HEK293 (cell line): ENCODE measurements around the gene FOXN3.

Experiments used
- CTCF ChIA-PET: fragments of 350-600 bp; formaldehyde crosslinking; extraction: SDS; loops from one replicate; lab custom pipeline; 2021; ENCODE audit warnings: antibody characterized with exemption; lab: Yijun Ruan, JAX
- POLR2A ChIA-PET: fragments of 300-600 bp; formaldehyde crosslinking; extraction: SDS; loops from one replicate; lab custom pipeline; 2020; ENCODE audit warnings: antibody characterized with exemption, inconsistent platforms; lab: Yijun Ruan, JAX
- H3K27ac ChIP-seq: fragments of 200-500 bp; sonication (Bioruptor generic); 2 replicates; pipeline ENCODE4 v1.5.1; 2014; ENCODE audit warnings: low read depth, low read length, control low read depth, inconsistent platforms; ENCODE audit errors: extremely low read depth
- H3K36me3 ChIP-seq, 2 experiments: fragments of 200-500 bp in 1 of 2; sonication (Bioruptor generic) in 1 of 2; 1 replicate in 1 of 2; 2 replicates in 1 of 2; pipeline ENCODE4 v1.5.1; 2014 to 2017; ENCODE audit warnings: inconsistent platforms in 2 of 2, low read length in 2 of 2; ENCODE audit not compliant: control insufficient read depth in 2 of 2, insufficient read depth in 1 of 2
- H3K4me1 ChIP-seq: fragments of 200-500 bp; sonication (Bioruptor generic); 2 replicates; pipeline ENCODE4 v1.5.1; 2014; ENCODE audit warnings: mild to moderate bottlenecking, low read length, inconsistent platforms; ENCODE audit not compliant: control insufficient read depth, insufficient read depth
- H3K4me3 ChIP-seq: 2 replicates; pipeline ENCODE4 v1.5.1; 2011; ENCODE audit warnings: low read depth, mild to moderate bottlenecking, control low read depth, low read length, moderate library complexity
- H3K9me3 ChIP-seq: fragments of 200-500 bp; sonication (Bioruptor generic); 2 replicates; pipeline ENCODE4 v1.5.1; 2014; ENCODE audit warnings: low read depth, low read length, inconsistent platforms; ENCODE audit not compliant: control insufficient read depth, insufficient read depth
- BCL11A ChIP-seq: fragments of 450-650 bp; formaldehyde crosslinking; IDR thresholded peaks from 2 replicates; pipeline ENCODE4 v1.5.1; 2016; ENCODE audit warnings: low read depth, missing biosample characterization, missing genetic modification characterization
- FEZF1 ChIP-seq: fragments of 450-650 bp; formaldehyde crosslinking; IDR thresholded peaks from 2 replicates; pipeline ENCODE4 v1.5.1; 2016; ENCODE audit warnings: missing biosample characterization, missing genetic modification characterization
- GLI2 ChIP-seq: fragments of 450-650 bp; formaldehyde crosslinking; IDR thresholded peaks from 2 replicates; pipeline ENCODE4; 2017; ENCODE audit warnings: missing biosample characterization, missing genetic modification characterization, low read depth, borderline replicate concordance
- HOXA7 ChIP-seq: sonication (generic); formaldehyde crosslinking; IDR thresholded peaks from 2 replicates; pipeline ENCODE4 v1.8.1; 2022; ENCODE audit warnings: missing genetic modification reagents, borderline replicate concordance
- KLF17 ChIP-seq: fragments of 450-650 bp; formaldehyde crosslinking; IDR thresholded peaks from 2 replicates; pipeline ENCODE4 v1.5.1; 2016; ENCODE audit warnings: missing biosample characterization, missing genetic modification characterization
- MZF1 ChIP-seq: fragments of 450-650 bp; formaldehyde crosslinking; IDR thresholded peaks from 2 replicates; pipeline ENCODE4 v1.5.1; 2017; ENCODE audit warnings: missing biosample characterization, missing genetic modification characterization, borderline replicate concordance
- PRDM1 ChIP-seq: fragments of 450-650 bp; formaldehyde crosslinking; IDR thresholded peaks from 2 replicates; pipeline ENCODE4; 2016; ENCODE audit warnings: missing biosample characterization, missing genetic modification characterization
- SP2 ChIP-seq: fragments of 450-650 bp; formaldehyde crosslinking; IDR thresholded peaks from 2 replicates; pipeline ENCODE4 v1.5.1; 2016; ENCODE audit warnings: missing biosample characterization, missing genetic modification characterization
- YY1 ChIP-seq: fragments of 450-650 bp; formaldehyde crosslinking; IDR thresholded peaks from 2 replicates; pipeline ENCODE4 v1.5.1; 2018; ENCODE audit warnings: missing biosample characterization, missing genetic modification characterization
- ZBTB49 ChIP-seq: fragments of 450-650 bp; formaldehyde crosslinking; IDR thresholded peaks from 2 replicates; pipeline ENCODE4 v1.5.1; 2016; ENCODE audit warnings: missing biosample characterization, missing genetic modification characterization, low read depth
- ZNF112 ChIP-seq: fragments of 450-650 bp; formaldehyde crosslinking; IDR thresholded peaks from 2 replicates; pipeline ENCODE4 v1.5.0; 2017; ENCODE audit warnings: missing biosample characterization, missing genetic modification characterization
- ZNF114 ChIP-seq: fragments of 450-650 bp; formaldehyde crosslinking; IDR thresholded peaks from 2 replicates; pipeline ENCODE4 v1.5.0; 2017; ENCODE audit warnings: missing biosample characterization, missing genetic modification characterization
- ZNF18 ChIP-seq: fragments of 450-650 bp; formaldehyde crosslinking; IDR thresholded peaks from 2 replicates; pipeline ENCODE4 v1.5.1; 2016; ENCODE audit warnings: missing biosample characterization, missing genetic modification characterization
- ZNF19 ChIP-seq: fragments of 450-650 bp; formaldehyde crosslinking; IDR thresholded peaks from 2 replicates; pipeline ENCODE4; 2016; ENCODE audit warnings: missing biosample characterization, missing genetic modification characterization, low read depth
- ZNF311 ChIP-seq: fragments of 450-650 bp; formaldehyde crosslinking; IDR thresholded peaks from 2 replicates; pipeline ENCODE4 v1.5.1; 2017; ENCODE audit warnings: missing biosample characterization, missing genetic modification characterization, borderline replicate concordance
- ZNF335 ChIP-seq: fragments of 450-650 bp; formaldehyde crosslinking; conservative IDR thresholded peaks from 2 replicates; pipeline ENCODE4 v1.5.1; 2016; ENCODE audit warnings: missing biosample characterization, missing genetic modification characterization
- ZNF341 ChIP-seq: fragments of 450-650 bp; formaldehyde crosslinking; IDR thresholded peaks from 2 replicates; pipeline ENCODE4; 2016; ENCODE audit warnings: low read depth, missing biosample characterization, missing genetic modification characterization
- ZNF366 ChIP-seq: fragments of 450-650 bp; formaldehyde crosslinking; conservative IDR thresholded peaks from 2 replicates; pipeline ENCODE4 v1.5.1; 2016; ENCODE audit warnings: missing biosample characterization, missing genetic modification characterization
- ZNF423 ChIP-seq: fragments of 450-650 bp; formaldehyde crosslinking; IDR thresholded peaks from 2 replicates; pipeline ENCODE4 v1.5.1; 2016; ENCODE audit warnings: missing biosample characterization, missing genetic modification characterization
- ZNF426 ChIP-seq: fragments of 450-650 bp; formaldehyde crosslinking; IDR thresholded peaks from 2 replicates; pipeline ENCODE4 v1.5.1; 2017; ENCODE audit warnings: missing biosample characterization, missing genetic modification characterization, mild to moderate bottlenecking, inconsistent platforms, moderate library complexity
- ZNF621 ChIP-seq: fragments of 450-650 bp; formaldehyde crosslinking; IDR thresholded peaks from 2 replicates; pipeline ENCODE4 v1.5.1; 2017; ENCODE audit warnings: missing biosample characterization, missing genetic modification characterization
- TF ChIP-seq, protein P1 (sequence below): fragments of 450-650 bp; formaldehyde crosslinking; IDR thresholded peaks from 2 replicates; pipeline ENCODE4 v1.5.1; 2016; ENCODE audit warnings: missing biosample characterization, missing genetic modification characterization
- TF ChIP-seq, protein P2 (sequence below): fragments of 450-650 bp; formaldehyde crosslinking; IDR thresholded peaks from 2 replicates; pipeline ENCODE4 v1.5.1; 2016; ENCODE audit warnings: missing biosample characterization, missing genetic modification characterization
- TF ChIP-seq, protein P3 (sequence below): fragments of 450-650 bp; formaldehyde crosslinking; IDR thresholded peaks from 2 replicates; pipeline ENCODE4 v1.5.1; 2016; ENCODE audit warnings: missing biosample characterization, missing genetic modification characterization

Gene FOXN3

DNA sequence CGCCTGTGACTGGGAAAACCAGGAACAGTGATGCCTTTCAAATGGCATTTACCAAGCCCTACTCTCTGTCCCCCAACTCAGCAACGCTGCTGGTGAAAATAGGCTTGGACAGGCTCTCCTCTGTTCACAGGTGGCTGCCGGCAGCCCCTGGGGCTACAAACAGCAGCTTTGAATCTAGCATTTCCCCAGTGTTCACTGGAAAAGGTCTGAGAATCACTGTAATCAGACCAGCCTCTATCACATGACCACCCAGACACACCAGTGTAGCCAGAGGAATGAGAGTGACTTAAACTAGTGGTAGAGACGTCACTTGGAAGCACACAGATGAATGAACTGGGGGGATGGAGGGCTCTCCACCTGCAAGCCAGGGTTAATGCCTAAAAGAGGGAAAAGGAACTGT, 151.8 kb downstream of the FOXN3 start:
- no peak overlapping the region for H3K27ac ChIP-seq
- TF ChIP-seq HOXA7 (no peak), KLF17 (tag by site-specific recombination) (no peak), ZNF366 (no peak), FEZF1 (tag by site-specific recombination) (no peak), BCL11A (tag by site-specific recombination) (no peak), ZNF341 (tag by site-specific recombination) (no peak), ZNF114 (tag by site-specific recombination) (no peak), PRDM1 (no peak), MZF1 (no peak), ZBTB49 (tag by site-specific recombination) (no peak)
- TF ChIP-seq, protein P1, sequence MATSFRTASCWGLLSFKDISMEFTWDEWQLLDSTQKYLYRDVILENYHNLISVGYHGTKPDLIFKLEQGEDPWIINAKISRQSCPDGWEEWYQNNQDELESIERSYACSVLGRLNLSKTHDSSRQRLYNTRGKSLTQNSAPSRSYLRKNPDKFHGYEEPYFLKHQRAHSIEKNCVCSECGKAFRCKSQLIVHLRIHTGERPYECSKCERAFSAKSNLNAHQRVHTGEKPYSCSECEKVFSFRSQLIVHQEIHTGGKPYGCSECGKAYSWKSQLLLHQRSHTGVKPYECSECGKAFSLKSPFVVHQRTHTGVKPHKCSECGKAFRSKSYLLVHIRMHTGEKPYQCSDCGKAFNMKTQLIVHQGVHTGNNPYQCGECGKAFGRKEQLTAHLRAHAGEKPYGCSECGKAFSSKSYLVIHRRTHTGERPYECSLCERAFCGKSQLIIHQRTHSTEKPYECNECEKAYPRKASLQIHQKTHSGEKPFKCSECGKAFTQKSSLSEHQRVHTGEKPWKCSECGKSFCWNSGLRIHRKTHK, result no peak
- POLR2A ChIA-PET, result no interaction called here
- CTCF ChIA-PET, result interaction anchor here (0.5 kb wide), 1 partner anchor 52 kb away, joined by 3 read pairs; no protein-coding TSS in a partner anchor
- H3K4me1 ChIP-seq, result no peaks in the 10 kb centered on the region
- H3K36me3 ChIP-seq, result no peaks in the 10 kb centered on the region
- H3K4me3 ChIP-seq, result no peak overlapping the region
- H3K9me3 ChIP-seq, result no peaks in the 10 kb centered on the region

DNA sequence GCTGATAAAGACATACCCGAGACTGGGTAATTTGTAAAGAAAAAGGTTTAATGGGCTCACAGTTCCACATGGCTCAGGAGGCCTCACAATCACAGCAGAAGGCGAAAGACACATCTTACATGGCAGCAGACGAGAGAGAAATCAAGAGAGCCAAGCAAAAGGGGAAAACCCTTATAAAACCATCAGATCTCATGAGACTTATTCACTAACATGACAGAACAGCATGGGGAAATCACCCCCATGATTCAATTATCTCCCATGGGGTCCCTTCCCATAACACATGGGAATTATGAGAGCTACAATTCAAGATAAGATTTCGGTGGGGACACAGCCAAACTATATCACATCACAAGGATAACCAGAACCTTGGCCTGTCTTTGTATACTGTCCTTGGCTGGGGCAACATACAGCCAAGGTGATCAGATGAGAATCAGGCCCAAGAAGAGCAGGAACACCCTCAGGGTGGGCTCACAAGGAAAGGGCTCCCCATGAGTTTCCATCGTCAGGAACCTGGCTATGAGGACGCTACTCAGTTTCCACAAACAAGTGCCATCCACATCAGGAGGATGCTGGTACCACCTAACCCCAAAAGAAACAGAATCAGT, 152.7 kb downstream of the FOXN3 start:
- POLR2A ChIA-PET, result no interaction called here

GRCh38 chr14:89262041-89262440, 155.0 kb downstream of the FOXN3 start:
- ChIA-PET CTCF (interaction anchor here (0.5 kb wide), 1 partner anchor 507 kb away, joined by 5 read pairs; no protein-coding TSS in a partner anchor), POLR2A (no interaction called here)
- no peaks in the 10 kb centered on the region for H3K4me1 ChIP-seq
- no peaks in the 10 kb centered on the region for H3K9me3 ChIP-seq
- no peaks in the 10 kb centered on the region for H3K36me3 ChIP-seq
- no peak overlapping the region for H3K4me3 ChIP-seq
- TF ChIP-seq, protein P2, sequence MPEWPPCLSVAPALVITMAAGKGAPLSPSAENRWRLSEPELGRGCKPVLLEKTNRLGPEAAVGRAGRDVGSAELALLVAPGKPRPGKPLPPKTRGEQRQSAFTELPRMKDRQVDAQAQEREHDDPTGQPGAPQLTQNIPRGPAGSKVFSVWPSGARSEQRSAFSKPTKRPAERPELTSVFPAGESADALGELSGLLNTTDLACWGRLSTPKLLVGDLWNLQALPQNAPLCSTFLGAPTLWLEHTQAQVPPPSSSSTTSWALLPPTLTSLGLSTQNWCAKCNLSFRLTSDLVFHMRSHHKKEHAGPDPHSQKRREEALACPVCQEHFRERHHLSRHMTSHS (tag by site-specific recombination), result no peak
- TF ChIP-seq ZNF19 (no peak), ZNF311 (tag by site-specific recombination) (no peak), ZNF423 (no peak), ZNF335 (tag by site-specific recombination) (no peak), YY1 (tag by site-specific recombination) (no peak), GLI2 (tag by site-specific recombination) (no peak), ZNF426 (tag by site-specific recombination) (no peak), SP2 (tag by site-specific recombination) (no peak), ZNF18 (tag by site-specific recombination) (no peak)
- TF ChIP-seq, protein P3, sequence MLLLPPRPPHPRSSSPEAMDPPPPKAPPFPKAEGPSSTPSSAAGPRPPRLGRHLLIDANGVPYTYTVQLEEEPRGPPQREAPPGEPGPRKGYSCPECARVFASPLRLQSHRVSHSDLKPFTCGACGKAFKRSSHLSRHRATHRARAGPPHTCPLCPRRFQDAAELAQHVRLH (tag by site-specific recombination), result no peak
- no peak overlapping the region for H3K27ac ChIP-seq

More for the DNA sequence above, 152.7 kb downstream of the FOXN3 start:
- no peaks in the 10 kb centered on the region for H3K4me1 ChIP-seq
- no peak overlapping the region for H3K4me3 ChIP-seq
- CTCF ChIA-PET, result no interaction called here
- no peak overlapping the region for H3K27ac ChIP-seq
- H3K9me3 ChIP-seq, result no peaks in the 10 kb centered on the region
- no peak for TF ChIP-seq ZNF621 (tag by site-specific recombination)
- TF ChIP-seq ZNF112, result no peak
- TF ChIP-seq ZNF423, result no peak
- TF ChIP-seq, all 188 proteins: peak for 0
- H3K36me3 ChIP-seq, result no peaks in the 10 kb centered on the region
